Lung (tissue), 12 donors: ENCODE measurements around the gene ASRGL1. TPM values are rescaled to one million over a fixed set of nuclear protein-coding genes. Genes with fewer than 3 reads are reported as not detected.
"Not testable (repeated sequence)": the region's sequence is repeated elsewhere in the genome, so short reads cannot be mapped to it uniquely, and the experiment has no call there.

Experiments
- ATAC-seq: fragments of 200-7000 bp; cut with Tn5 transposase; one replicate; pipeline ENCODE4 v1.9.1; 2020; ENCODE audit warnings: moderate number of reproducible peaks; ENCODE audit not compliant: insufficient read depth, low FRiP score
- DNase-seq, 3 donors: peaks; one replicate each; pipeline ENCODE4 v3.0.0-alpha.2; 2013 to 2017
- H3K27ac ChIP-seq, 2 donors: one replicate each; pipeline ENCODE4 v1.5.1; 2013; ENCODE audit warnings: mild to moderate bottlenecking in 2 of 2, moderate library complexity in 2 of 2, control low read depth in 1 of 2, inconsistent platforms in 1 of 2, low read depth in 1 of 2, low read length in 1 of 2
- H3K27me3 ChIP-seq, 3 donors: one replicate each; pipeline ENCODE4 v1.5.1; 2013; ENCODE audit warnings: low read length in 2 of 3; ENCODE audit not compliant: control insufficient read depth in 3 of 3, insufficient read depth in 3 of 3
- H3K36me3 ChIP-seq, 4 donors: one replicate each; pipeline ENCODE4 v1.5.1; 2013; ENCODE audit warnings: low read length in 4 of 4, mild to moderate bottlenecking in 1 of 4, moderate library complexity in 1 of 4; ENCODE audit not compliant: control insufficient read depth in 4 of 4, insufficient read depth in 4 of 4
- H3K4me1 ChIP-seq, 5 donors: one replicate each; pipeline ENCODE4 v1.5.1; 2013; ENCODE audit warnings: low read length in 5 of 5, mild to moderate bottlenecking in 2 of 5, moderate library complexity in 1 of 5; ENCODE audit not compliant: control insufficient read depth in 5 of 5, insufficient read depth in 5 of 5
- H3K4me3 ChIP-seq: one replicate; pipeline ENCODE4 v1.5.1; 2013; ENCODE audit warnings: mild to moderate bottlenecking, control low read depth, moderate library complexity
- H3K9ac ChIP-seq, 2 donors: one replicate each; pipeline ENCODE4 v1.5.1; 2013; ENCODE audit warnings: low read length in 2 of 2, control low read depth in 1 of 2; ENCODE audit not compliant: insufficient read depth in 1 of 2
- H3K9me3 ChIP-seq, 4 donors: one replicate each; pipeline ENCODE4 v1.5.1; 2013; ENCODE audit warnings: low read length in 3 of 4, mild to moderate bottlenecking in 1 of 4, moderate library complexity in 1 of 4; ENCODE audit not compliant: control insufficient read depth in 4 of 4, insufficient read depth in 3 of 4
- CTCF ChIP-seq: IDR thresholded peaks from 2 replicates; pipeline ENCODE4 v1.5.1; 2012; ENCODE audit warnings: mild to moderate bottlenecking; ENCODE audit errors: control extremely low read depth, extremely low read depth
- WGBS, 2 donors: extraction: QIAGEN DNeasy Blood & Tissue Kit; methylation state at CpG; one replicate each; pipeline ENCODE4 v1.1.7; 2013; 5-methylcytosine and 5-hydroxymethylcytosine counted together
- polyA plus RNA-seq, 2 donors: library from polyadenylated mRNA; stranded (reverse); fragments of 200-250 nt; gene quantifications; one replicate each; pipeline ENCODE4 v1.2.1, GENCODE V29; 2013
- total RNA-seq, 2 donors: library from RNA; depleted of rRNA in 1 of 2; stranded (reverse); fragments of >200 nt in 1 of 2; gene quantifications; one replicate each; pipeline ENCODE4 v1.2.1, GENCODE V29; 2014 to 2021
- donor health status: control.
- donor health status: control.
- donor health status: Bipolar disorder and iron deficiency.
- donor health status: healthy.
- donor health status: DM: yes; HTN: yes; CAD: no.

ASRGL1 gene
- total and polyA plus RNA-seq, 4 donors: 6.3 to 36.1 (median 28.2) TPM

DNA sequence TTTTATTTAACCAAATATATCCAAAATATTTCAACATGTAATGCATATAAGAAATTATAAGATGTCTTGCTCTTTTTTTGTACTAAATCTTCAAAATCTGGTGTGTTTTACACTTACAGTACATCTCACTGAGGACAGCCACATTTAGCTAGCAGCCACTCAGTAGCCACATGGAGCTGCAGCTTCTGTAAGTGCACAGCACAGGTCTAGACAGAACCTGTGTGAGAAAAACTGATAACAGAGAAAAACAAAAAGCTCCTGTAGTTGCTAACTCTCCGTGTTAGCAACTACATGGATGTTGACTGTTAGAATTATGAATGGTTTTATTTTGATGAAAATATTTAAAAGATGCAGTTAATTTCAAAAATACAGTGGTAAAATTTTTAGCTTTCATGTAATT lies 22.2 kb downstream of the ASRGL1 start:
- no peaks in the 10 kb centered on the region for H3K9me3 ChIP-seq
- H3K36me3 ChIP-seq: peaks cover 0 to 5% (median 1%) of the 10 kb centered on the region in 4 donors
- no peak overlapping the region for H3K4me3 ChIP-seq
- WGBS, 2 donors: 92 to 95% methylated on average over 1 of the region's 1 CpG
- no peaks in the 10 kb centered on the region for H3K4me1 ChIP-seq
- no peak overlapping the region for H3K9ac ChIP-seq
- no peak overlapping the region for H3K27ac ChIP-seq
- DNase-seq: no peak
- peaks cover 0 to 36% (median 4%) of the 10 kb centered on the region in 3 donors for H3K27me3 ChIP-seq
- TF ChIP-seq CTCF: no peak
- no peak for ATAC-seq

DNA sequence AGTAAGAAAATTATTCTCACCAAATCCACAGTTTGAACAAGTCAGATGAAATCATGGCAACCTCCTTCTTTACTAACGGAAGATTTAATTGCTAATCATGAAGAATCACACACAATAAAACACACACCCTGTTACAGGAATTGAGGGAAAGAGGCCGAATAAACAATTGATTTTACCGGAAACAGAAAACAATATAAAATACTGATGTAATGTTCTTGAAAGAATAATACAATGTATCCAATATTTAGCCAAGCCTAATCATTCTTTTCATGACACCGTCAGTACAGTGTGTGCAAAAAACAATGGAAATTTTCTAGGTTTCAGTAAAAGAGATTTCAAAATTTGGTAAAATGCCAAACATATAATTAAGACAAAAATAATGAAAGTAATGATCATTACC lies 23.4 kb downstream of the ASRGL1 start:
- H3K9ac ChIP-seq: no peak overlapping the region
- no peak overlapping the region for H3K27ac ChIP-seq
- peaks cover 0 to 5% (median 1%) of the 10 kb centered on the region in 4 donors for H3K36me3 ChIP-seq
- no peaks in the 10 kb centered on the region for H3K9me3 ChIP-seq
- DNase-seq (no peak), ATAC-seq (no peak)
- no peak overlapping the region for H3K4me3 ChIP-seq
- no peak for TF ChIP-seq CTCF
- H3K27me3 ChIP-seq: peaks cover 0 to 39% (median 4%) of the 10 kb centered on the region in 3 donors
- WGBS, 2 donors: 66 to 87% methylated on average over 4 of the region's 4 CpGs
- H3K4me1 ChIP-seq: no peaks in the 10 kb centered on the region

DNA sequence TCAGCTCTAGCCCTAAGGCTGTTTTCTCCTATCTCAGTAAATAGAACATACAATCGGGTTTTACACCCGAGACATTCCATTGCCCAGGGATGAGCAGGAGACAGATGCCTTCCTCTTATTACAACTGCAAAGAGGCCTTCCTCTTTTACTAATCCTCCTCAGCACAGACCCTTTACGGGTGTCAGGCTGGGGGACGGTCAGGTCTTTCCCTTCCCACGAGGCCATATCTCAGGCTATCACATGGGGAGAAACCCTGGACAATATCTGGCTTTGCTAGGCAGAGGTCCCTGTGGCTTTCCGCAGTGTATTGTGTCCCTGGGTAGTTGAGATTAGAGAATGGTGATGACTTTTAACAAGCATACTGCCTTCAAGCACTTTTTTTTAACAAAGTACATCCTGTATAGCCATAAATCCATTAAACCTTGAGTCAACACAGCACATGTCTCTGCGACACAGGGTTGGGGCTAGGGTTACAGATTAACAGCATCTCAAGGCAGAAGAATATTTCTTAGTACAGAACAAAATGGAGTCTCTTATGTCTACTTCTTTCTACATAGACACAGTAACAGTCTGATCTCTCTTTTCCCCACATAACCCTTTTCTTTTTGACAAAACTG lies 31.7 kb downstream of the ASRGL1 start:
- H3K9me3 ChIP-seq: not testable (repeated sequence)

GRCh38 chr11:62370743-62371440 lies 33.6 kb downstream of the ASRGL1 start:
- 66 to 79% methylated on average over 38 of the region's 39 CpGs for WGBS, 2 donors
- no peak for TF ChIP-seq CTCF
- H3K4me1 ChIP-seq: no peaks in the 10 kb centered on the region
- peak in 1 of 3 donors; percentile 29 for DNase-seq
- peaks cover 0 to 5% (median 0%) of the 10 kb centered on the region in 4 donors for H3K36me3 ChIP-seq
- peaks cover 0 to 17% (median 2%) of the 10 kb centered on the region in 3 donors for H3K27me3 ChIP-seq
- no peak overlapping the region for H3K4me3 ChIP-seq
- no peak overlapping the region for H3K27ac ChIP-seq
- H3K9ac ChIP-seq: no peak overlapping the region
- no peaks in the 10 kb centered on the region for H3K9me3 ChIP-seq
- ATAC-seq: no peak

More for the DNA sequence above, 31.7 kb downstream of the ASRGL1 start:
- not testable (repeated sequence) for H3K4me1 ChIP-seq, H3K4me3 ChIP-seq, ATAC-seq, H3K27ac ChIP-seq, H3K36me3 ChIP-seq, H3K9ac ChIP-seq, DNase-seq
- 85 to 88% methylated on average over 7 of the region's 7 CpGs for WGBS, 2 donors
- H3K27me3 ChIP-seq: peaks cover 0 to 21% (median 2%) of the 10 kb centered on the region in 3 donors
